DMS153 treated with DMSO at 0.1 percent for 48 hours (cell line): ENCODE measurements around the gene LAMA3.

Experiments used
- DNase-seq: peaks from one replicate; lab custom pipeline; 2025; ENCODE audit not compliant: unreplicated experiment; lab: John Stamatoyannopoulos, UW

The LAMA3 gene

DNA sequence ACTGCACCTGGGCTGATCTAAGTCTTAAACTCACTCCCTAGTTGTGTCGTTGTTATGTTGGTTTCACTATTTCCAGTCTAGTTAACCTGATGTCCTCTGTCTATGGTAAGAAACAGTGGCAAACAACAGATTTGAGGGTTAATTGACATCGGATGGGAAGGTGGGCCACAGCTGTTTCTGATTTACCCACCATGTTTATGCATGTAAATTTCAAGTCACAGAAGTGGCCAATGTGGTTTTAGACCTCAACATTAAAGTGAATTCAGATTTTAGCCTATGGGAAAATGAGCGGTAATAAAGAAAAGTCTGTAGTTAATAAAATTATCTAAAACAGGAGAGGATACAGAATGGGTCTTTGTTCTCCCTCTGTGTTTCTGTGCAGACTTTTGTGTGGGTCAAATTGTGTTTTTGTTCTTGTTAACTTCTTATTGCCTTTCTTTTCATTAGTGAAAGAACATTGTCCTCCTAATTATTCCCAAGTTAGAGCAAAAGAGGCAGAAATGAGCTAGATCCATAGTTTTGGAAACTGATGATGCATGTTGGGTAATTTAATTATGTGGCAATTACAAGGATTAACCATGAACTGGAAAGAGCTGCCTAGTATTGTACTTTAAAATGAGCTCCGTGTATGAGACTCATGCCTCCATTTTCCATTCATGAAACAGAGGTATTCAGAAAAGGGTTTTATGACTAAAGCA lies 83.2 kb downstream of the LAMA3 start:
- DNase-seq, result no peak

DNA sequence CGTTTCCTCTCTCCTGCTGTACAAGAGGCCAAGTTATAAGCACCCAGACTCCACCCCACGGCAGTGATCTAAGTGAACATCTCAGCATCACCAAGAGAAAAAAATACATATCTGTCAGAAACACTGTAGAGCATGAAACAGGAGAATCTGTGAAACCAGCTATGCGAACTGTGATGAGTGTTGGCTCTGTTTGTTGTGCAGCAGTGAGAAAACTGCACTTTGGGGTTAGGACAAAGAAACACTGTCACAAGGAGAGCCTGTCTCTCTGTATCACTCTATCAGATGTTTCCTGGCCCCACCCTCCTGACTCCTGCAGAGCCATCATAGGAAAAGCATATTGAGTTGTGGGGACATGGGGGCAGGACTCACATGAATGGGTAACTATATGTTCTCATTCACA lies 87.1 kb downstream of the LAMA3 start:
- DNase-seq, result no peak

DNA sequence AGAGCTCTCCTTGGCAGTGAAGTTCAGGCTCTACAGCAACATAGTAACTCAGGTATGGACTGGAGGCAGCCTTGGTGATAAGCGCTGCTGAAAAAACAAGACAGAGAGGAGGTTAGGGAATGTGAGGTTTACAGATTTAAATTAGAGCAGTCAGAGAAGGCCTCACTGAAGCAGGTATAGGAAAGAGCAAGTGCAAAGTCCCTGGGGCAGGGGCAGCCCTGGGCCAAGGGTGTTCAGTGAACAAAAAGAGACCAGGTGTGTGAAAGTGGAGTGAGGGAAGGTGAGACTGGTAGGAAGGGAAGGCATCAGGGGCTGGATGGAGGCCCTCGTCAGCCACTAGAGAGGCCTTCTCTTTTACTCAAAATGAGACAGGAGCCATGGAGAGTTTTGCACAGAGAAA lies 89.6 kb downstream of the LAMA3 start:
- DNase-seq, result no peak

GRCh38 chr18:23779696-23780303 lies 90.5 kb downstream of the LAMA3 start:
- DNase-seq, result no peak

GRCh38 chr18:23784832-23785245 lies 95.6 kb downstream of the LAMA3 start:
- DNase-seq, result no peak

DNA sequence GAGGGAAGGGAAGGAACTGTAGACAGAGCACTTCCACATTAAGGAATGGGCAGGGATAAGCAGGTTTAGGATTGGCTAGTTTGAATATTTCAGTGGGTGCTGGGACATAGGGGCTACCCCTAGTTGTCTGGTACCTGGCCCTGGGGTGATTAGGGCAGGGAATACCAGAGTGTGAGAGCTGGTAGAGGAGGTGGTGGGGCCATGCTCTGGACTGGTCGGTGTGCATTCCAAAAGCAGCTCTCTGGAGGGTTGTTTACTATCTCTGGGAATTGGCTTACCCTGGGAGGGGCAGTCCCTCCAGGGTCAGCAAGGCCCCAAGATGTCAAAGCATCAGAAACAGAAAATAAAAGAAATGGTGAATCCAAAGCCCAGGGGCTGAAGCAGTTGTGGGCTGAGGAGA lies 103.8 kb downstream of the LAMA3 start:
- no peak for DNase-seq

GRCh38 chr18:23793985-23794867 lies 105.0 kb downstream of the LAMA3 start:
- no peak for DNase-seq

GRCh38 chr18:23798249-23798648 lies 109.0 kb downstream of the LAMA3 start:
- no peak for DNase-seq

- no peak for DNase-seq
Measured at GRCh38 chr18:23798824-23799223, 109.6 kb downstream of the LAMA3 start.

- DNase-seq, result no peak
Measured at GRCh38 chr18:23799540-23799939, 110.3 kb downstream of the LAMA3 start.

DNA sequence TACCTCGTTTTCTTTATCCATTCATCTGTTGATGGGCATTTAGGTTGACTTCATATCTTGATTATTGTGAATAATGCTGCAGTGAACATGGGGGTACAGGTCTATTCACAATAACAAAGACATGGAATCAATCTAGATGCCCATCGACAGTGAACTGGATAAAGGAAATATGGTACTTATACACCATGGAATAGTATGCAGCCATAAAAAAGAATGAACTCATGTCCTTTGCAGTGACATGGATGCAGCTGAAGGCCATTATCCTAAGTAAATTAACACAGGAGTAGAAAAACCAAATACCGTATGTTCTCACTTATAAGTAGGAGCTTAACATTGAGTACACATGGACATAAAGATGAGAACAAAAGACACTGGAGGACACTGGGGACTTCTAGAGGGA lies 111.6 kb downstream of the LAMA3 start:
- no peak for DNase-seq

GRCh38 chr18:23802817-23803216 lies 113.6 kb downstream of the LAMA3 start:
- DNase-seq, result no peak

DNA sequence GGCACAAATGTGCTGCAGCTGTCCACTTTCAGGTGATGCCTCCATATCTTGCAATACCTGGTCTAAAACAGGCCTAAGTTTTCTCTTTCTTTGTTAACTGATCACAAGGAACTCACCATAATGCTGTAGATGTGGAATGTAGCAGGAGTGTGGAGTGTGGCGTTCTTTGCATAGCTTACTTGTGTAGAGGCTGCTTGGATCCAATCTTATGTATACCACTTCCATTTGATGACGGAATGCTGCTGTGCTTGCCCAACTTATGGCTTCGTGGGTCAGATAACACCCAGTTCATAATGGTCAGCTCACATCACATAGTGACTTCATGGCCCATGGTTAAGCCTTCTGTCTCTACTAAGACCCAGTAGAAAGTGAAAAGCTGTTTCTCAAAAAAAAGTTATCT lies 114.5 kb downstream of the LAMA3 start:
- DNase-seq, result no peak

GRCh38 chr18:23805898-23806297 lies 116.6 kb downstream of the LAMA3 start:
- no peak for DNase-seq

DNA sequence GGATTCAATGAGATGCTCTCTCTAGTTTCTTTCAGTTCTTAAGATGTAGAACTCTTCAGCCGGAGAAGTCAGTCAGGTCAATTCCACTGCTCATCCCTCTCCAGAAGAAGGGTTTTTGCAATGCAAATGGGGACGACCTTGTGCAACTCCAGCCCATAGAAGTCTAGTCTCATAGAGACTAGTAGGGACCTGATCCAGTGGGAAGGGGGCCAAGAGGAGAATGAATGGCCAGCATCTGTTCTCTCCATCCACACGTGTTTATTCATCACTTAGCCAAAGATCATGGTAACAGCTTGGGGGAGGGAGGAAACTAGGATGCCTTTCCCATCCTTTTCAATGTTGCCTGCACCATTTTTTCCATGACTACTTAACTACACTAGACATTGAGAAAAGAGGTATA lies 120.2 kb downstream of the LAMA3 start:
- DNase-seq, result no peak

DNA sequence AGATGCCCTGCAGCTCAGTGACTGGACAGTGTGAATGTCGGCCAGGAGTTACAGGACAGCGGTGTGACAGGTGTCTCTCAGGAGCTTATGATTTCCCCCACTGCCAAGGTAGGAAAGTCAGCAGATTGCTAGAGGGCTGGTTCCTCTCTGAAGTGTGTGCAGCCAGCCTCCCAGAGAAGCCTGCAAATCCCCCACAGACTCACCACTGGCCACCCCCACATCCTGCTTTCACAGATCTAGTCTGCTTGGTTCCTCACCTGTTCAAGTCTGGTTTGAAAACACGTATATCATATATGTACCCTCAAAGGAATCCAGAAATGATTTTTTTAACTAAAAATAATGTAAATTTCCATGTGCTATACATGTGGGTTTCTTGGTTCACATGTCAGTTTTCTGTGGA lies 121.1 kb downstream of the LAMA3 start:
- DNase-seq, result no peak

GRCh38 chr18:23811176-23811575 lies 121.9 kb downstream of the LAMA3 start:
- no peak for DNase-seq

DNA sequence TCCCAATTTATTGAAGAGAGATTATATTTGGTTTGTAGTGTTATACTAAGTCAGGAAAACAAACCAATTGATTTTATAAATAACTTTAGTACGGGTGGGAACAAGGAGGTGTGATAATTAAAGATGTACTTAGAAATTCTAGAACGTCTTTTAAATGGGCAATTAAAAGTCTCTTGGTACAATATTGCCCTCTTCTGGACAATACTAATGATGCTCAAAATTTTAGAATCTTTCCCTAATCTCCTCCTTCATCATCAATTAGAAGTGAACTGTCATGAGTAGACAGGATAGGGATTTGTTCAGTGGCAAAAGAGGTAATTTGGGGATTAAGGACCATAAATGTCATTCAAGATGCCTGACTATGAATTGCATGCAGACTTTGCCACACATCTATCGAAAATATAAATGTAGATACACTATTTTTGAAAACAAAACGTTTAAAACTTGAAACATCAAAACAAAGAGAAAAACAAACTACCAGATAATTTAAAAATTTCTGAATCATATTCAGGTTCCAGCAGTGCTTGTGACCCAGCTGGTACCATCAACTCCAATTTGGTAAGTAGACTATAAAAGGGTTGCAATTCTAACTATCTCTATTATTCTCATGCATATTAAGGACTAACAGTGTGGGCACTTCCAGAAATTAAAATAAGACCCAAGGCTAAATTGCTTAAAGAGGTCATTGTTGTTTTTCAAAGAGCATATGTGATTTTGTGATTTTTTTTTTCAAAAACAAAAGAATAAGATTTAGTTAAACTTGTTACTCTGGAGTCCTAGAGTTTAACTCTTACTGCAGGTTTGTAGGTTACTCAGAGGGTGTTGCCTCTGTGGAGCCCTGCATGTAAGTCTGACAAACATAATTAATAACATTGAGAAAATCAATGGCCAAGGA lies 123.5 kb downstream of the LAMA3 start:
- peak; percentile 33 for DNase-seq

DNA sequence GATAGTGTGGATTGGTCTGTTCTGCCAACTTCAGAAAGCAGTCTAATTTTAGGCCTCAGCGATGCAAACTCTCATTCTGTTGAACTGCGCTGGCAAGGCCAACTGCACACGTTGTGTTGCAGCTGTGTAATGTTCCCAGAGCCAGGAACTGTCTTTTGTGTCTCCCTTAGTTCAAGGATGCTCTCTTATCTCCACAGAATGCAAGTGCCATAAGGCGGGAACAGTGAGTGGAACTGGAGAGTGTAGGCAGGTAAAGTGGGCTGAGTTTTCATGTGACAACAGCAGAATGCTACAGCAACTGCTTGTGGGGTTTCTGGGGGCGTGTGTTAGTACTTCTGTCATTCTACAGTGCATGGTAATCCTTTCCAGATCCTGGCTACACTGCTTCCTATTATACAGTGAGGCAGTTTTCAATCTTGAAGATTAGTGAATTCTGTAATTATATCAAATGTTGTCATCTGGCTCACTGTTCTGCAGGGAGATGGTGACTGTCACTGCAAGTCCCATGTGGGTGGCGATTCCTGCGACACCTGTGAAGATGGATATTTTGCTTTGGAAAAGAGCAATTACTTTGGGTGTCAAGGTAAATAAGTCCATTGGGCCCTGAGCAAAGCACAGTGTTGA lies 125.8 kb downstream of the LAMA3 start:
- DNase-seq, result no peak

- no peak for DNase-seq
Measured at GRCh38 chr18:23816021-23816420, 126.8 kb downstream of the LAMA3 start.

GRCh38 chr18:23816740-23817139 lies 127.5 kb downstream of the LAMA3 start:
- no peak for DNase-seq
